Neural cell (in vitro differentiated cells): Measurements from ENCODE around the gene ARNT2. TPM values are rescaled to one million over a fixed set of nuclear protein-coding genes. Genes with fewer than 3 reads are reported as not detected.

Experiments used
- H2AFZ ChIP-seq: fragments of 200-600, 300-800 bp; sonication (generic), shearing (Covaris generic); 2 replicates; pipeline ENCODE4 v1.6.0; 2014; ENCODE audit warnings: low read depth, mild to moderate bottlenecking, antibody characterized with exemption, low read length, moderate library complexity
- H3F3A ChIP-seq: fragments of 200-600 bp; shearing (Covaris generic); 2 replicates; pipeline ENCODE4 v1.6.1; 2016; ENCODE audit warnings: mild to moderate bottlenecking, moderate library complexity, mixed read lengths, antibody characterized with exemption, low read length; ENCODE audit not compliant: insufficient read depth, poor library complexity, severe bottlenecking
- H3K27ac ChIP-seq: fragments of 200-600, 300-800 bp; sonication (generic), shearing (Covaris generic); 2 replicates; pipeline ENCODE4 v1.5.1; 2014; ENCODE audit warnings: mild to moderate bottlenecking, low read length, moderate library complexity
- H3K27me3 ChIP-seq: fragments of 300-800, 200-600 bp; sonication (generic), shearing (Covaris generic); 2 replicates; pipeline ENCODE4 v1.6.0; 2014; ENCODE audit warnings: mild to moderate bottlenecking, low read depth, low read length, moderate library complexity; ENCODE audit not compliant: insufficient read depth
- H3K36me3 ChIP-seq: fragments of 300-800, 200-600 bp; sonication (generic), shearing (Covaris generic); 2 replicates; pipeline ENCODE4 v1.5.1; 2014; ENCODE audit warnings: mild to moderate bottlenecking, antibody characterized with exemption, low read length, moderate library complexity; ENCODE audit not compliant: insufficient read depth
- H3K4me2 ChIP-seq: fragments of 300-800, 200-600 bp; sonication (generic), shearing (Covaris generic); 2 replicates; pipeline ENCODE4 v1.6.0; 2014; ENCODE audit warnings: mild to moderate bottlenecking, low read length
- H3K4me3 ChIP-seq: fragments of 300-800, 200-600 bp; sonication (generic), shearing (Covaris generic); 2 replicates; pipeline ENCODE4 v1.5.1; 2014; ENCODE audit warnings: mild to moderate bottlenecking, low read length, moderate library complexity
- H3K79me2 ChIP-seq: fragments of 200-600 bp; shearing (Covaris generic); replicated peaks from 2 replicates; pipeline ENCODE4 v1.6.0; 2014; ENCODE audit warnings: mild to moderate bottlenecking, low read length, moderate library complexity; ENCODE audit not compliant: insufficient read depth
- H3K9ac ChIP-seq: fragments of 300-800, 200-600 bp; sonication (generic), shearing (Covaris generic); 2 replicates; pipeline ENCODE4 v1.6.1; 2016; ENCODE audit warnings: mild to moderate bottlenecking, low read length, mixed read lengths
- H3K9me2 ChIP-seq: fragments of 200-600 bp; shearing (Covaris generic); 2 replicates; pipeline ENCODE4 v1.6.1; 2016; ENCODE audit warnings: mild to moderate bottlenecking, low read length, mixed read lengths; ENCODE audit not compliant: insufficient read depth
- H3K9me3 ChIP-seq: fragments of 200-600, 300-800 bp; sonication (generic), shearing (Covaris generic); 2 replicates; pipeline ENCODE4 v1.6.1; 2016; ENCODE audit warnings: mild to moderate bottlenecking, mixed run types, low read length, moderate library complexity, mixed read lengths
- H4K20me1 ChIP-seq: fragments of 200-600 bp; shearing (Covaris generic); 2 replicates; pipeline ENCODE4 v1.6.1; 2016; ENCODE audit warnings: mild to moderate bottlenecking, mixed run types; ENCODE audit not compliant: insufficient read depth
- CTCF ChIP-seq: fragments of 450-650 bp; IDR thresholded peaks from 2 replicates; pipeline ENCODE4 v1.5.1; 2014; ENCODE audit warnings: antibody characterized with exemption, mild to moderate bottlenecking, moderate library complexity; ENCODE audit not compliant: poor library complexity, severe bottlenecking
- EP300 ChIP-seq: fragments of 450-650 bp; conservative IDR thresholded peaks from 2 replicates; pipeline ENCODE4 v1.6.1; 2014; ENCODE audit warnings: antibody characterized with exemption, mild to moderate bottlenecking, moderate library complexity; ENCODE audit not compliant: poor library complexity, severe bottlenecking
- EZH2 ChIP-seq: fragments of 200-600, 300-800 bp; shearing (Covaris generic), sonication (generic); IDR thresholded peaks from 2 replicates; pipeline ENCODE4 v1.6.1; 2014; ENCODE audit warnings: antibody characterized with exemption, low read length, borderline replicate concordance, mild to moderate bottlenecking; ENCODE audit not compliant: insufficient read depth, poor library complexity, severe bottlenecking
- MXI1 ChIP-seq: fragments of 450-650 bp; conservative IDR thresholded peaks from 2 replicates; pipeline ENCODE4 v1.6.1; 2014; ENCODE audit warnings: antibody characterized with exemption, mild to moderate bottlenecking; ENCODE audit not compliant: poor library complexity, severe bottlenecking
- POLR2AphosphoS5 ChIP-seq: IDR thresholded peaks from 2 replicates; pipeline ENCODE4 v1.6.1; 2012
- RAD21 ChIP-seq: fragments of 450-650 bp; conservative IDR thresholded peaks from 2 replicates; pipeline ENCODE4 v1.6.1; 2014; ENCODE audit warnings: antibody characterized with exemption, mild to moderate bottlenecking, moderate library complexity
- REST ChIP-seq: IDR thresholded peaks from 2 replicates; pipeline ENCODE4 v1.6.1; 2012; ENCODE audit warnings: borderline replicate concordance
- SMC3 ChIP-seq: fragments of 450-650 bp; conservative IDR thresholded peaks from 2 replicates; pipeline ENCODE4 v1.6.1; 2014; ENCODE audit warnings: antibody characterized with exemption, mild to moderate bottlenecking, moderate library complexity; ENCODE audit not compliant: poor library complexity
- TAF1 ChIP-seq: IDR thresholded peaks from 2 replicates; pipeline ENCODE4 v1.6.1; 2012; ENCODE audit warnings: low read depth
- polyA plus RNA-seq: library from polyadenylated mRNA; depleted of rRNA; stranded (reverse); fragments of >200 nt; gene quantifications from 2 replicates; pipeline ENCODE4 v1.2.3, GENCODE V29; 2014

ARNT2 gene
- polyA plus RNA-seq, 1 donor from 2014 or later = 41.2 TPM

- H3K27ac ChIP-seq = no peak overlapping the region
- H3K27me3 ChIP-seq = no peaks in the 10 kb centered on the region
- peaks cover 8% of the 10 kb centered on the region for H3K9me3 ChIP-seq
- no peak overlapping the region for H3K4me2 ChIP-seq
- H4K20me1 ChIP-seq = no peaks in the 10 kb centered on the region
- no peaks in the 10 kb centered on the region for H3K79me2 ChIP-seq
- H3F3A ChIP-seq = no peaks in the 10 kb centered on the region
- no peak overlapping the region for H3K9ac ChIP-seq
- peaks cover 7% of the 10 kb centered on the region for H3K36me3 ChIP-seq
- H2AFZ ChIP-seq = no peak overlapping the region
- TF ChIP-seq SMC3 (no peak), REST (no peak), TAF1 (no peak), RAD21 (no peak), EP300 (no peak), POLR2AphosphoS5 (no peak), EZH2 (no peak), CTCF (no peak), MXI1 (no peak)
- no peaks in the 10 kb centered on the region for H3K9me2 ChIP-seq
- no peak overlapping the region for H3K4me3 ChIP-seq
These were observed 129.7 kb downstream of the ARNT2 start for GRCh38 chr15:80533790-80534333.

GRCh38 chr15:80536231-80536630 lies 132.0 kb downstream of the ARNT2 start:
- no peaks in the 10 kb centered on the region for H3F3A ChIP-seq
- peaks cover 7% of the 10 kb centered on the region for H3K36me3 ChIP-seq
- H3K9ac ChIP-seq = no peak overlapping the region
- H3K27ac ChIP-seq = no peak overlapping the region
- H3K27me3 ChIP-seq = no peaks in the 10 kb centered on the region
- no peaks in the 10 kb centered on the region for H3K79me2 ChIP-seq
- no peak for TF ChIP-seq MXI1
- TF ChIP-seq POLR2AphosphoS5 = no peak
- no peak for TF ChIP-seq SMC3
- no peak for TF ChIP-seq EP300
- TF ChIP-seq RAD21 = no peak
- TF ChIP-seq REST = no peak
- no peak for TF ChIP-seq CTCF
- TF ChIP-seq EZH2 = no peak
- no peak for TF ChIP-seq TAF1
- H3K4me3 ChIP-seq = no peak overlapping the region
- H4K20me1 ChIP-seq = no peaks in the 10 kb centered on the region
- H3K4me2 ChIP-seq = no peak overlapping the region
- no peak overlapping the region for H2AFZ ChIP-seq
- no peaks in the 10 kb centered on the region for H3K9me2 ChIP-seq
- H3K9me3 ChIP-seq = peaks cover 8% of the 10 kb centered on the region
